ENCODE results near the gene HSP90AB1.
A peak's percentile ranks its signal among the peaks of the same experiment; 100 is the strongest.

DNA sequence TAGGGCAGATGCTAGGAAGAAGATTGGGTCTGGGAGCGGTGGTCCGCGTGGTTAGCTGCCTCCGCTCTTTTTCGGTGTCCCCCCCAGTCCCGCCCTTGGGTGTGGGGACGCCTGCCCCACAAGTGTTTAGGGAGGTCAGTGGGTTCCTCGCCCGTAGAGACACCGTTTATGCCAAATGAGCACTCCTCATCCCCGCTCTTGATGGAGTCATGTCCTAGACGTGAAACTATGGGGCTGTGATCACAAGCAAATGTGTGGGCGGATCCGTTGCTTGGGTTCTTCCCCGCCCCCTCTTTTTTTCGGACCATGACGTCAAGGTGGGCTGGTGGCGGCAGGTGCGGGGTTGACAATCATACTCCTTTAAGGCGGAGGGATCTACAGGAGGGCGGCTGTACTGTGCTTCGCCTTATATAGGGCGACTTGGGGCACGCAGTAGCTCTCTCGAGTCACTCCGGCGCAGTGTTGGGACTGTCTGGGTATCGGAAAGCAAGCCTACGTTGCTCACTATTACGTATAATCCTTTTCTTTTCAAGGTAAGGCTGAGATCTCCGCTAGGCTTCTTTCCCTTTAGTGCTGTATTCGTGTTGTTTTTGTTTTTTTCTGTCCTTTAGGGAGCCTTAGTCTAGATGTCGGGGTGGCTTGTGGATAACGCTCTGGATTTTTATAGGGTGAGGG is at the start of gene HSP90AB1:
- TF ChIP-seq POLR2A (IDR thresholded peaks at IDR 0.05; ENCODE audit: low read depth, low read length) (peak; percentile 100), TAF1 (IDR thresholded peaks at IDR 0.05; ENCODE audit: borderline replicate concordance, low read depth, low read length) (peak; percentile 100)
